Right lobe of liver (tissue), 6 donors: ENCODE measurements around the gene ANKRA2. TPM values are rescaled to one million over a fixed set of nuclear protein-coding genes. Genes with fewer than 3 reads are reported as not detected.

Experiments used
- ATAC-seq, 4 donors: fragments of 200-7000 bp; cut with Tn5 transposase; one replicate each; pipeline ENCODE4 v1.9.1; 2020; ENCODE audit warnings: mild to moderate bottlenecking in 4 of 4, moderate library complexity in 4 of 4
- DNase-seq, 3 donors: peaks; one replicate each; pipeline ENCODE4 v3.0.0-alpha.2; 2020
- H3K27ac ChIP-seq, 3 donors: fragments of 200-600 bp; one replicate each; pipeline ENCODE4 v1.8.0; 2022
- H3K27me3 ChIP-seq, 2 donors: fragments of 200-600 bp; one replicate each; pipeline ENCODE4 v1.8.0; 2022
- H3K36me3 ChIP-seq, 4 donors: fragments of 200-600 bp; sonication (generic) in 1 of 4; one replicate each; pipeline versions ENCODE4 v1.5.1 to v1.8.0; 2017 to 2022; ENCODE audit warnings: control low read depth in 1 of 4
- H3K4me1 ChIP-seq, 4 donors: fragments of 200-600 bp; sonication (generic) in 1 of 4; one replicate each; pipeline versions ENCODE4 v1.5.1 to v1.8.0; 2017 to 2022; ENCODE audit warnings: control low read depth in 1 of 4
- H3K4me3 ChIP-seq, 3 donors: fragments of 200-600 bp; one replicate each; pipeline ENCODE4 v1.8.0; 2022
- H3K9me3 ChIP-seq, 4 donors: fragments of 200-600 bp; sonication (generic) in 1 of 4; one replicate each; pipeline versions ENCODE4 v1.5.1 to v1.8.0; 2017 to 2022; ENCODE audit warnings: control low read depth in 1 of 4
- POLR2A ChIP-seq: fragments of 450-650 bp; IDR thresholded peaks from one replicate; pipeline ENCODE4 v1.6.1; 2017; ENCODE audit warnings: antibody characterized with exemption, mild to moderate bottlenecking
- WGBS: methylation state at CpG from one replicate; pipeline ENCODE4 v1.1.6; 2018; ENCODE audit warnings: low coverage, low lambda C conversion rate; ENCODE audit not compliant: insufficient coverage; ENCODE audit errors: missing lambda C conversion rate; 5-methylcytosine and 5-hydroxymethylcytosine counted together
- intact Hi-C, 2 donors: fragments of 100-400 bp; cut with DNase I; formaldehyde crosslinking; loops; one replicate each; pipeline versions ENCODE4 v1.11.2 to v1.14.1; 2022
- total RNA-seq, 6 experiments: library from RNA; depleted of rRNA in 2 of 6; stranded (reverse); fragments of >200 nt in 2 of 6; fragmentation: NEBNext Ultra II Directional in 3 of 6; extraction: Animal tissue kit (Norgen Biotek cat#: 25700) in 3 of 6; gene quantifications; one replicate each; pipeline versions ENCODE4 v1.1.0 to v1.2.4, GENCODE V29; 2016 to 2023
- TF ChIP-seq, protein P1 (sequence below), 4 donors: fragments of 200-600 bp in 3 of 4; fragments of 450-650 bp in 1 of 4; IDR thresholded peaks; one replicate each; pipeline versions ENCODE4 v1.5.1 to v1.8.0; 2016 to 2022; ENCODE audit warnings: antibody characterized with exemption in 4 of 4, mild to moderate bottlenecking in 2 of 4
- donor health status: DM: no; HTN: yes; CAD: no.
- donor health status: DM: no; HTN: no; CAD: no.
- donor health status: DM: no; HTN: no; CAD: no.
- donor health status: DM: no; HTN: yes; CAD: no.
- donor health status: DM: no; HTN: yes; CAD: no.

Gene ANKRA2
- total RNA-seq, 6 experiments from 2014 or later = 7.4 to 12.2 (median 9.0) TPM

- peaks cover 0 to 12% (median 0%) of the 10 kb centered on the region in 4 donors for H3K4me1 ChIP-seq
- 55% methylated on average over 3 of the region's 3 CpGs for WGBS
- no peaks in the 10 kb centered on the region for H3K36me3 ChIP-seq
- ATAC-seq (no peak), DNase-seq (no peak)
- intact Hi-C loops = no loop called here
- TF ChIP-seq POLR2A = no peak
- TF ChIP-seq, protein P1, sequence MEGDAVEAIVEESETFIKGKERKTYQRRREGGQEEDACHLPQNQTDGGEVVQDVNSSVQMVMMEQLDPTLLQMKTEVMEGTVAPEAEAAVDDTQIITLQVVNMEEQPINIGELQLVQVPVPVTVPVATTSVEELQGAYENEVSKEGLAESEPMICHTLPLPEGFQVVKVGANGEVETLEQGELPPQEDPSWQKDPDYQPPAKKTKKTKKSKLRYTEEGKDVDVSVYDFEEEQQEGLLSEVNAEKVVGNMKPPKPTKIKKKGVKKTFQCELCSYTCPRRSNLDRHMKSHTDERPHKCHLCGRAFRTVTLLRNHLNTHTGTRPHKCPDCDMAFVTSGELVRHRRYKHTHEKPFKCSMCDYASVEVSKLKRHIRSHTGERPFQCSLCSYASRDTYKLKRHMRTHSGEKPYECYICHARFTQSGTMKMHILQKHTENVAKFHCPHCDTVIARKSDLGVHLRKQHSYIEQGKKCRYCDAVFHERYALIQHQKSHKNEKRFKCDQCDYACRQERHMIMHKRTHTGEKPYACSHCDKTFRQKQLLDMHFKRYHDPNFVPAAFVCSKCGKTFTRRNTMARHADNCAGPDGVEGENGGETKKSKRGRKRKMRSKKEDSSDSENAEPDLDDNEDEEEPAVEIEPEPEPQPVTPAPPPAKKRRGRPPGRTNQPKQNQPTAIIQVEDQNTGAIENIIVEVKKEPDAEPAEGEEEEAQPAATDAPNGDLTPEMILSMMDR (IDR thresholded peaks at IDR 0.05) = no peak
- no peaks in the 10 kb centered on the region for H3K27me3 ChIP-seq
- H3K27ac ChIP-seq = no peak overlapping the region
- H3K4me3 ChIP-seq = no peak overlapping the region
- peaks cover 0 to 4% (median 0%) of the 10 kb centered on the region in 4 donors for H3K9me3 ChIP-seq
Measured at GRCh38 chr5:73606206-73606753, 40.8 kb upstream of the ANKRA2 start.

- WGBS = 48% methylated on average over 8 of the region's 8 CpGs
- peak; percentile 85 to 99 (median 98) for ATAC-seq
- TF ChIP-seq POLR2A = no peak
- TF ChIP-seq, protein P1 (IDR thresholded peaks at IDR 0.05) = no peak
- H3K9me3 ChIP-seq = peaks cover 0 to 4% (median 0%) of the 10 kb centered on the region in 4 donors
- DNase-seq = peak in 1 of 3 donors; percentile 24
- H3K27ac ChIP-seq = peak overlapping the region in 1 of 3 donors; percentile 26
- H3K36me3 ChIP-seq = no peaks in the 10 kb centered on the region
- H3K4me3 ChIP-seq = no peak overlapping the region
- no peaks in the 10 kb centered on the region for H3K27me3 ChIP-seq
- intact Hi-C loops = no loop called here
- H3K4me1 ChIP-seq = peaks cover 0 to 12% (median 0%) of the 10 kb centered on the region in 4 donors
Measured at GRCh38 chr5:73605223-73606087, 40.0 kb upstream of the ANKRA2 start.

- Histone ChIP-seq H3K4me1 (peaks cover 0 to 12% (median 0%) of the 10 kb centered on the region in 4 donors), H3K9me3 (peaks cover 0 to 4% (median 0%) of the 10 kb centered on the region in 4 donors), H3K27ac (no peak overlapping the region), H3K4me3 (no peak overlapping the region), H3K36me3 (no peaks in the 10 kb centered on the region), H3K27me3 (no peaks in the 10 kb centered on the region)
- 69% methylated on average over 5 of the region's 5 CpGs for WGBS
- ATAC-seq = no peak
- no peak for DNase-seq
- TF ChIP-seq, protein P1 (IDR thresholded peaks at IDR 0.05) = no peak
- TF ChIP-seq POLR2A = no peak
- intact Hi-C loops = no loop called here
Measured at GRCh38 chr5:73603998-73604397, 38.6 kb upstream of the ANKRA2 start.

DNA sequence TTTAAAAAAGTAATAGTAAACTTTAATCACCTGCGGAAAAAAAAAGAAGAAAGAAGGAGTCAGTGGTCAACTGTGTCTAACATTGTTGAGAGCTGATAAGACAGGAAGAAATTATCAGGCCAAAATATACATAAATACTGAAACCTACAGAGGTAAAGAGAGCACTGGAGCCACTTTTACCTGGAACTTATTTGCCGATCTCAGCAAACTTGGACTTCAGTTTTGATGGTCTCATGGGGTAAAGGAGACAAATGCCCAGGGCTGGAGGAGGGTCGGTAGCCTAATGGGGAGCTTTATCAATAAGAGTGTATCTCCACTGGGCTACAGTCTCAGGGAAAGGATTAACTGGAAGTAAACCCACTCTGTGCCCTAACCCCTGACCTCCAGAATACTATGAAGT, 33.9 kb upstream of the ANKRA2 start:
- H3K4me1 ChIP-seq = no peaks in the 10 kb centered on the region
- ATAC-seq = no peak
- H3K9me3 ChIP-seq = peaks cover 0 to 4% (median 0%) of the 10 kb centered on the region in 4 donors
- no peak for DNase-seq
- WGBS = 66% methylated on average over 2 of the region's 3 CpGs
- intact Hi-C loops = no loop called here
- TF ChIP-seq POLR2A = no peak
- TF ChIP-seq, protein P1 (IDR thresholded peaks at IDR 0.05) = no peak
- no peaks in the 10 kb centered on the region for H3K36me3 ChIP-seq
- no peak overlapping the region for H3K4me3 ChIP-seq
- H3K27me3 ChIP-seq = no peaks in the 10 kb centered on the region
- no peak overlapping the region for H3K27ac ChIP-seq
